T-helper 1 cell (primary cell): Measurements from ENCODE around the gene IFIT3.

Experiments
- DNase-seq, 5 donors: peaks; one replicate each; pipeline ENCODE4 v3.0.0-alpha.2; 2012 to 2020

The IFIT3 gene

GRCh38 chr10:89362929-89363328 is 35.1 kb downstream of the IFIT3 start:
- no peak for DNase-seq

GRCh38 chr10:89363729-89364442 is 36.1 kb downstream of the IFIT3 start:
- no peak for DNase-seq

GRCh38 chr10:89364531-89364930 is 36.7 kb downstream of the IFIT3 start:
- DNase-seq, result no peak

GRCh38 chr10:89367529-89367928 is 39.7 kb downstream of the IFIT3 start:
- no peak for DNase-seq

- DNase-seq, result no peak
These were observed 40.3 kb downstream of the IFIT3 start for GRCh38 chr10:89368129-89368528.

GRCh38 chr10:89369156-89370105 is 41.6 kb downstream of the IFIT3 start:
- DNase-seq, result no peak

DNA sequence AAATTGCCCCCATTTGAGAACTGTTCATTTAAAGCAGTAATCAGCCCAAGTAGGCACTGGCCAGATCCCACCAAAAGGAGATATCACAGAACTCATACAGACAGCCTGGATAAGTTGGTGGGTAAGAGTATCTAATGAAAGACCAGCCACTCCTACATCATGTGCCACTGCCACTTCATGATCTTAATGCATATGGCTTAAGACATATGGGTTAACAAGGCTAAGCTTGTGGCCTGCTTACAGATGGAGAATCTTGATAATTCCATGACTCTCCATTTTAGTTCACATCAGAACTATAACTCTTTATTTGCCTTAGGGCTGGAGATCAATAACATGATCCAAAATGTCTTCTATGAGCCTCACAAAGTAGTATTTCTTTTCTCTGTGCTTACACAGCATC is 43.3 kb downstream of the IFIT3 start:
- no peak for DNase-seq

- no peak for DNase-seq
These were observed 44.2 kb downstream of the IFIT3 start for GRCh38 chr10:89371987-89372386.

- DNase-seq, result no peak
These were observed 46.3 kb downstream of the IFIT3 start for GRCh38 chr10:89373916-89374711.

GRCh38 chr10:89374713-89375141 is 46.9 kb downstream of the IFIT3 start:
- DNase-seq, result no peak

DNA sequence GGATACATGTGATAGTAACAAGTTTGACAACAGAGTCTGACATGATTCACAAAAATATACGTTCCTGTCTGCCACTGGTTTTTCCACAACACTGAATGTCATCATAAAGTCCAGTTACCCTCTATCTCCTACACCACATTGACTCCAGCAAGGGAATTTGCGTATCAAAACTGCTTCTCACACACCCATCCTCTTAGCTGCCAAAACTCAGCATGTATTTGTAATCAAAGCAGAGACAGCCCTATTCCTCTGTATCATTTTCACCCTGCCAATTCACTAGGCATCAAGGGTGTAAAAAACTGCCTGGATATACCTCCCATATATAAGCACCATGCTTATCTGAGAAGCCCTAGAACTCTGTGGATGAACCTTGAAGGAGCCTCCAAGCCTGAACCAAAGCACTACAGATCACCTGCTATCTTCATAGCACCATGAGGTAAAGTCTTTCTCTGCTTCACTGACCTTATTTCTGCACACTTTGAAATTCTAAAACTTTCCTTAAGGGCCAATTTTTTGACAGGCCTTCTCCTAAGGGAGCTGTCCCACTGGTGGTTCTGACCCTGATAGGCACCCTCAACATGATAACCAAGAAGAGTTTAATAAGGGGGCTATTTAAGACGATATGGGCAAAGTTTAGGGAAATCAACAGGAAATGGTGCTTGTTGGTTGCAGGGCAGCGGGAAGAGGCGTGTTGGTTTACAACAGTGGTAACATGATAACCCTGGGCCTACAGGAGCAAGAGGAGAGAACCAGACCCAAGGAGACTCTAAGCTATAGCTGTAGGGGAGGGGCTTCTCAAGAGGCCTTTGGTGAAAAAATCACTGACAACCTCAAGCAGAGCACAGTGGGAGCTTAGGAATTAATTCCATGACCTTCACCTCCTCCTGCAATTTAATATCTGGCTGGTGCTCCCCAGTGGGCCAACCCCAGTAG is 50.2 kb downstream of the IFIT3 start, which contains the start of gene IFIT1B:
Gene IFIT1B, plus strand, starts transcription at position 352 of the 933 bp plus-strand sequence. Its CDS starts 80 bp downstream, at position 432.
- no peak for DNase-seq

GRCh38 chr10:89379103-89379502 is 51.3 kb downstream of the IFIT3 start:
- no peak for DNase-seq

DNA sequence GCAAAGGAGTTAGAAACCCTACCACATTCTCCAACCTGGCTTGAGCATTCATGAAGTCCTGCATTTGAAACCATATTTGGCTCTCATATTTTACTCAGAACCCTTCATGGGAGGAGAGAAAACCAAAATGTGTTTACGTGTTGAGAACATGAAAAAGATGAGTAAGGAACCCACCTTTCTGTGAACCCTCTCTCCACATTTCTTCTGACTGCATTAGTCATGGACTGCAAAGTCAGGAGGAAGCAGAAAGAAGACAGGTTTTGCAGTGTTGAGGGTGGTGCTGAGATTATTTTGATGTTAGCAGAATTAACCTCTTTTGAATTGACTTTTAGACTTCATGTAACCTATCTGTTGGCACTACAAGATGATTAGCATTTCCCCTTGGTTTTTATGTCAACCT is 55.0 kb downstream of the IFIT3 start:
- no peak for DNase-seq

- DNase-seq, result no peak
These were observed 56.9 kb downstream of the IFIT3 start for GRCh38 chr10:89384474-89385340.

GRCh38 chr10:89388806-89389205 is 61.0 kb downstream of the IFIT3 start:
- no peak for DNase-seq

GRCh38 chr10:89389254-89389653 is 61.5 kb downstream of the IFIT3 start:
- no peak for DNase-seq
